ENCODE measurements around the gene IL22RA1.

Gene IL22RA1

DNA sequence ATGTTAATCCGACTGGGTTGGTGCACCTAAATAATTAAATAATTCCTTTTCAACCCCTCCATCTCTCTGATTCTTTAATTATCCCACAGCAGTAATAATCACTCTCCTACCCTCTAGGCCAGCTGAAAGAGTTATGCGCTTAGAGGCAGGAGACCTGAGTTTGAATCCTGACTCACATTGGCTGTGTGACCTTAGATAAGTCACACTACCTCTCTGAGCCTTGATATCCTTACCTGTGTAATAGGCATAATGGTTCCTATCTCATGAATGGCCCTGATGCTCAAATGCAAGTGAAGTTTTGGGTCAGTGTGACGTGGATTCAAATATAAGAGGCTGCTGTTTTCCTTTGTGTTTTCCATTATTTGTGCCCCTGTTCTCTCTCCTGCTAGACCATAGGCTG lies 39.1 kb downstream of the IL22RA1 start:
- no peak for DNase-seq (ENCODE audit: low spot score)
- TF ChIP-seq, protein P1, sequence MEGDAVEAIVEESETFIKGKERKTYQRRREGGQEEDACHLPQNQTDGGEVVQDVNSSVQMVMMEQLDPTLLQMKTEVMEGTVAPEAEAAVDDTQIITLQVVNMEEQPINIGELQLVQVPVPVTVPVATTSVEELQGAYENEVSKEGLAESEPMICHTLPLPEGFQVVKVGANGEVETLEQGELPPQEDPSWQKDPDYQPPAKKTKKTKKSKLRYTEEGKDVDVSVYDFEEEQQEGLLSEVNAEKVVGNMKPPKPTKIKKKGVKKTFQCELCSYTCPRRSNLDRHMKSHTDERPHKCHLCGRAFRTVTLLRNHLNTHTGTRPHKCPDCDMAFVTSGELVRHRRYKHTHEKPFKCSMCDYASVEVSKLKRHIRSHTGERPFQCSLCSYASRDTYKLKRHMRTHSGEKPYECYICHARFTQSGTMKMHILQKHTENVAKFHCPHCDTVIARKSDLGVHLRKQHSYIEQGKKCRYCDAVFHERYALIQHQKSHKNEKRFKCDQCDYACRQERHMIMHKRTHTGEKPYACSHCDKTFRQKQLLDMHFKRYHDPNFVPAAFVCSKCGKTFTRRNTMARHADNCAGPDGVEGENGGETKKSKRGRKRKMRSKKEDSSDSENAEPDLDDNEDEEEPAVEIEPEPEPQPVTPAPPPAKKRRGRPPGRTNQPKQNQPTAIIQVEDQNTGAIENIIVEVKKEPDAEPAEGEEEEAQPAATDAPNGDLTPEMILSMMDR (IDR thresholded peaks at IDR 0.05): no peak
- peak overlapping the region; percentile 3 to 8 for H3K27ac ChIP-seq
- no peak overlapping the region for H3K4me3 ChIP-seq

DNA sequence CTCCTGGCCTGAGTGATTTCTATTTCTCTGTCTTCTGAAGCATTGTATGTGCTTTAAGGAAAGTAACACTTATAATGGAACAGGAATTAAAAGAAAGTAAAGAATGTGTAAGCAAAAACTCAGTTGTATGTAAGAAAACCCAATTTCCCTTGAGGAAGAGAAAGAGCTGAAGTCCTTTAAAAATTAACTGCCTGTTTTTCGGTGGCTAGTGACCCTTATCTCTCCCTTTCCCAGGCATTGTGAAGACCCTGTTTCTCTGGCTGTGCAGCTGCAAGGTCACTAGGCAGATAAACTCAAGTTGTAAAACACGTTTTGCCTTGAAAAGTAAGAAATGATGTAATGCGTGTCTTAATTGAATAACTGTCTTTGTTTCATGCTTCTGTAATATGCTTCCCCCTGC lies 39.5 kb downstream of the IL22RA1 start:
- TF ChIP-seq, protein P1 (IDR thresholded peaks at IDR 0.05): no peak
- Histone ChIP-seq H3K4me3 (no peak overlapping the region), H3K27ac (peak overlapping the region; percentile 3 to 8)
- DNase-seq (ENCODE audit: low spot score): no peak

DNA sequence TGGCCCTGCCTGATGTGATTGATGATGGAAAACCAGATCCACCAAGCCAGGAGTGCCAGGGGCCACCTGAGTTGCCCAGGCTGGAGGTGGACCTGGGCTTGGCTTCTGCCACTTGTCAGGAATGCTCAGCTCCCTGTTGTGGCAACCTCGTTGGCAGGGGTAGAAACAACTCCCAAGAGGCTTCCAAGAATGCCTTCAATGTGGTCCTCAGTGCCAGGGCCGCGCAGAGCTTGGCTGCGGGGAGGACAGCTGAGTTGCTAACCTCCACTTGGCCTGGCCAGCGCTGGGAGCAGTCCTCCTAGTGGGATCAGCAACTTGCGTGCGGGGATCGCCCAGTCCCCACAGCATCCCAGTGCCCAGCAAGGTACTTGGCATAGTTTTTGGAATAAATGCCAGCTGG lies 40.0 kb downstream of the IL22RA1 start:
- peak; percentile 87 for DNase-seq (ENCODE audit: low spot score)
- TF ChIP-seq, protein P1 (IDR thresholded peaks at IDR 0.05): no peak
- H3K4me3 ChIP-seq: no peak overlapping the region
- peak overlapping the region; percentile 3 to 8 for H3K27ac ChIP-seq

DNA sequence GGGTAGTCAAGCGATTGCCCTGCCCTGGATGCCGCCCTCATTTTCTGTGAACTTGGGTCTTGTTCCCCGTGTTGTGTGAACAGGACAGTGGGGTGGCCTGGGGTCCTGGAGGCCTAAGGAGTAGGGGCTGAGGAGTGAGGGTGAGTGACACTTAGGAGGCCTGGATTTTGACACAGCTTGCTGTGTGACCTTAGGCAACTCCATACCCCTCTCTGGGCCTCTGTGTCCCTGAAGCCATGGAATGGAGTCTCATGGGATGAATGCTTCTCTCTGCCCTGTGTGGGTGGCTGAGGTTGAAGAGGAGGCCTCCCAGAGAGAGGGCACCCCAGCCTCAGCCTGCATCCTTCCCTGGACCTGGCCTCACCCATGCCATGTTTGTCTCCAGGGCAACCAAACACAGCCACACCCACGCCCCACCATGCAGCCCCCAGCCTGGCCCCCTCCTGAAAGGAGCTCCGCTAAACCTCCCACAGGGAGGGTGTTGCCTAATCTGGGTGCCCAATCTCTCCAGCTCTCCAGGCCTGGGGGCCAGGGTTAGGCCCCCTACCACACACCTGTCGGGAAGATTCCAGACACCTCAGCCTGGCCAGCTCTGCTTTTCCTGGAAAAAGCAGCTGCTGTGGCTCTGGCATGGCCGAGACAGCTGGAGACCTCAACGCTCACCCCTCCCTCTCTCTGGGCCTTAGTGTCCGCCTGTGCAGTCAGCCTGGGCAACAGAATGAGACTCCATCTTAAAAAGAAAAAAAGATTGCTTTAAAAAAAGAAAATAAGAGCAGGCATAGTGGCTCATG lies 40.9 kb downstream of the IL22RA1 start:
- H3K4me3 ChIP-seq: no peak overlapping the region
- TF ChIP-seq, protein P1 (IDR thresholded peaks at IDR 0.05): no peak
- peak overlapping the region in 1 of 2 donors; percentile 8 for H3K27ac ChIP-seq
- DNase-seq (ENCODE audit: low spot score): no peak

DNA sequence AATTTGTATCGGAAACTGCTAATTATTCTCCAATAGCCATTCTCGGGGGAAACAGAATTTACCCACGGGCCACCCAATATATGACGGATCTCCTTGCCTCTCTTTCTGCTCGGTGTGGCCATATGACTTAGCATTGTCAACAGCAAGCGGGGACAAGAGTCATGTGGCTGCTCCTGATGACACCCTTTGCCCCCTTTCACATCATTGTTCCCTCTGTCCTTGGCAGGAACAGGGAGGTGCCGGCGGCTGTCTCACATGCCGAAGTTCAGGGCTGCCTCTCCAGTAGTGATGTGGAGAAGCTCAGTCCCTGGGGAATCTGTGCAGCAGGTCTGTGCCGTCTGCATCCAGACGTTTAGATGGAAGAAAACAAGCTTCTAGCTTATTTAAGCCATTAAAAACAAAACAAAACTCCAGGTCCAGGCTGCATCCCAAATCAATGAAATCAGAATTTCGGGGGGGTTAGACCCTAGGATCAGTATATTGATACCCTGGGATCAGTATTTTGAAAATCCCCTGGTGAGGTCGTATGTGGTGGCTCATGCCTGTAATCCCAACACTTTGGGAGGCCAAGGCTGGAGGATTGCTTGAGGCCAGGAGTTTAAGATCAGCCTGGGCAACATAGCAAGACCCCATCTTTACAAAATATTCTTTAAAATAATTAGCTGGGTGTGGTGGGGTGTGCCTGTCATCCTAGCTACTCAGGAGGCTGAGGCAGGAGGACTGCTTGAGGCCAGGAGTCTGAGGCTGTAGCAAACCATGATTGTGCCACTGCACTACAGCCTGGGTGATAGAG lies 41.8 kb downstream of the IL22RA1 start:
- H3K4me3 ChIP-seq: no peak overlapping the region
- no peak overlapping the region for H3K27ac ChIP-seq
- TF ChIP-seq, protein P1 (IDR thresholded peaks at IDR 0.05): no peak
- DNase-seq (ENCODE audit: low spot score): no peak

DNA sequence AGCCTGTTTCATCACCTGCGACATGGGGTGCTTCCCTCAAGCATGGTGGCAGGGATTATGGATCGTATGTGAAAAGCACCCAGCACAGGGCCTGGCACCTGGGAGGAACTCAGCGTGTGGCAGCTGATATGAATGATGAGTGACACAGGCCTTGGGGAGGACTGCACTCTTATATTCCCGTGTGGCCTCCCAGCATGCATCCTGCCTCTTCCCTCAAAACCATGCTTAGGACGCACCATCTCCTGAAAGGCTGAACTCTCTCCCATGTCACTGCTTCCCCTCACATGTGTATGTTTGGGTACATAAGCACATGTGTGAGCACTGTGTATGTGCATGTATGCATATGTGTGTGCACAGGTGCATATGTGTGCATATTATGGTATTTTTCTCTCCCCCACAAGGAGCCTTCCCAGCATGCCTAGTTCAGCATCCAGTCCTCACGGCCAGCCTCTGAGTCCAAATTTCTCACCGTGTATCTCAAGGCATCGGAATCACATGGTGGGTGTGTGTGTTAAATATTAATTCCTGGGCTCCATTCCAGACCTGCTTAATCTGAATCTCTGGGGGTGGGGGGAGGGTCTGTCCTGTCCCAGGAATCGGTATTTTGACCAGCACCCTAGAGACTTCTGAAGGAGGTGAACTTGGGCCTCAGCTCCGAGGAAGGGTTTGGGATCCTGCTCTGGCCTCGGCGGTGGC lies 43.8 kb downstream of the IL22RA1 start:
- no peak overlapping the region for H3K27ac ChIP-seq
- TF ChIP-seq, protein P1 (IDR thresholded peaks at IDR 0.05): no peak

More for the DNA sequence above, 43.8 kb downstream of the IL22RA1 start:
- no peak overlapping the region for H3K4me3 ChIP-seq
- no peak for DNase-seq (ENCODE audit: low spot score)
